Ecto neural progenitor cell (in vitro differentiated cells): ENCODE data around the gene BBS7.

Source experiments
- DNase-seq: peaks from one replicate; pipeline ENCODE4 v3.0.0-alpha.2; 2018; ENCODE audit warnings: low spot score

BBS7 gene

GRCh38 chr4:121869841-121870822 lies at the start of gene BBS7:
Gene BBS7 (minus strand): TSS chr4:121870474. CDS start chr4:121870313, 161 bp downstream.
- peak; percentile 97 for DNase-seq

GRCh38 chr4:121913667-121914066 lies 43.4 kb upstream of the BBS7 start:
- no peak for DNase-seq

- no peak for DNase-seq
Measured at GRCh38 chr4:121908346-121908745, 38.1 kb upstream of the BBS7 start.

GRCh38 chr4:121900132-121900983 lies 30.1 kb upstream of the BBS7 start:
- peak; percentile 57 for DNase-seq

GRCh38 chr4:121898150-121898549 lies 27.9 kb upstream of the BBS7 start:
- no peak for DNase-seq

GRCh38 chr4:121888134-121888533 lies 17.9 kb upstream of the BBS7 start:
- DNase-seq: no peak

GRCh38 chr4:121885115-121885514 lies 14.8 kb upstream of the BBS7 start:
- DNase-seq: no peak

- DNase-seq: no peak
Measured at GRCh38 chr4:121881158-121881557, 10.9 kb upstream of the BBS7 start.

GRCh38 chr4:121879135-121879534 lies 8.9 kb upstream of the BBS7 start:
- DNase-seq: no peak

- DNase-seq: peak; percentile 60
Measured at GRCh38 chr4:121877041-121877773, 6.9 kb upstream of the BBS7 start.

- DNase-seq: no peak
Measured at GRCh38 chr4:121876070-121876469, 5.8 kb upstream of the BBS7 start.

GRCh38 chr4:121875652-121876051 lies 5.4 kb upstream of the BBS7 start:
- DNase-seq: no peak

GRCh38 chr4:121873604-121874003 lies 3.3 kb upstream of the BBS7 start:
- DNase-seq: no peak

- DNase-seq: no peak
Measured at GRCh38 chr4:121863799-121864198, 6.5 kb downstream of the BBS7 start.

GRCh38 chr4:121861426-121861825 lies 8.8 kb downstream of the BBS7 start:
- DNase-seq: no peak

GRCh38 chr4:121860121-121860520 lies 10.2 kb downstream of the BBS7 start:
- no peak for DNase-seq

GRCh38 chr4:121851354-121851753 lies 18.9 kb downstream of the BBS7 start:
- DNase-seq: no peak

GRCh38 chr4:121846662-121847061 lies 23.6 kb downstream of the BBS7 start:
- DNase-seq: no peak

- DNase-seq: no peak
Measured at GRCh38 chr4:121842862-121843261, 27.4 kb downstream of the BBS7 start.

GRCh38 chr4:121838136-121838535 lies 32.1 kb downstream of the BBS7 start:
- no peak for DNase-seq

GRCh38 chr4:121829511-121829910 lies 40.8 kb downstream of the BBS7 start:
- no peak for DNase-seq

- no peak for DNase-seq
Measured at GRCh38 chr4:121827853-121828252, 42.4 kb downstream of the BBS7 start.
